Measurements from ENCODE around the gene BCAN.

GRCh38 chr1:156598731-156599432, 43.0 kb upstream of the BCAN start:
- TF ChIP-seq EZH2 (IDR thresholded peaks at IDR 0.05; ENCODE audit: low read length) (no peak), CTCF (optimal IDR thresholded peaks at IDR 0.05 in 1 of 3, IDR thresholded peaks at IDR 0.05 in 1 of 3, conservative IDR thresholded peaks at IDR 0.05 in 1 of 3; ENCODE audit: extremely low read depth in 1 of 3, insufficient read depth in 2 of 3, low read length in 3 of 3) (no peak)

Data from keratinocyte (primary cell).